ENCODE results near the gene HDDC2. TPM values are rescaled to one million over a fixed set of nuclear protein-coding genes. Genes with fewer than 3 reads are reported as not detected.

HDDC2 gene
- polyA plus RNA-seq, 1 donor from 2014 or later, result 80.4 TPM

DNA sequence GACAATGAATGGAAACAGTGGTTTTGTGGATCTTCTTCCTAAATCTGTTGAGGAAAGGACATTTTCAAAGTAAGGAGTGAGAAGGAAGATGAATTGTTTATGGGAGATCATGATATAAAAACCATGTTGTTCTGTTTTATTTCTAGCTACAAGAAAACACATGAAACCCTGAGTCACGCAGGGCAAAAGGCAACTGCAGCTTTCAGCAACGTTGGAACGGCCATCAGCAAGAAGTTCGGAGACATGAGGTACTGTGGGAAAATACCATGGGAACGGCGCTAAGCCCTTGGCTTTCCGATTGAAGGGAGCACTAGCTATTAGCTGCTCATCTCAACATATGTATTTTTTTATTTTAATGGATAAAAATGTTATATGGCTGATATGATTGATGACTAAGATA, 53.6 kb downstream of the HDDC2 start:
- Mint-ChIP-seq H3K4me1 (no peaks in the 10 kb centered on the region), H3K27me3 (peaks cover 8% of the 10 kb centered on the region), H3K27ac (no peak overlapping the region), H3K36me3 (no peaks in the 10 kb centered on the region), H3K4me3 (no peak overlapping the region), H3K9me3 (peaks cover under 1 to 2% (median under 1%) of the 10 kb centered on the region in 3 donors)

DNA sequence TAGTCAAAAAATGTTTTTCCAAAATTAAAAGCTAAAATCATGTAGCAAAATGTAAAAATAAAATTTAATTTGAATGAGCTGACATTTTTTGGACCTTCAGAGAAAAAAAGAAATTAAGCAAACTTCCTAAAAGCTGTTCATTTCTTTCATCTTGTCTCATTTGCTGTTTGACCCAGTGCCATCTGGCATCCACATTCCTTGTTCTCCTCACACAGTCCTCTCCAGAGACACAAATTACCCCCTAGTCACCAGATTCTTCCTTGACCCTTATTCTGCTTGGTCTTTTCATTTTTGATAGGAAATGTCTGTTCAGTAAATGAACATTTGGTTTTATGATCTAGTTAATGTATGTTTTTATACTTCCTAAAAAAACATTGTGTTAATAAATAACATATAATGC, 55.2 kb downstream of the HDDC2 start:
- Mint-ChIP-seq H3K4me1 (no peaks in the 10 kb centered on the region), H3K27ac (no peak overlapping the region), H3K4me3 (no peak overlapping the region), H3K36me3 (no peaks in the 10 kb centered on the region), H3K27me3 (peaks cover 8% of the 10 kb centered on the region), H3K9me3 (peaks cover 11 to 14% (median 12%) of the 10 kb centered on the region in 3 donors)

DNA sequence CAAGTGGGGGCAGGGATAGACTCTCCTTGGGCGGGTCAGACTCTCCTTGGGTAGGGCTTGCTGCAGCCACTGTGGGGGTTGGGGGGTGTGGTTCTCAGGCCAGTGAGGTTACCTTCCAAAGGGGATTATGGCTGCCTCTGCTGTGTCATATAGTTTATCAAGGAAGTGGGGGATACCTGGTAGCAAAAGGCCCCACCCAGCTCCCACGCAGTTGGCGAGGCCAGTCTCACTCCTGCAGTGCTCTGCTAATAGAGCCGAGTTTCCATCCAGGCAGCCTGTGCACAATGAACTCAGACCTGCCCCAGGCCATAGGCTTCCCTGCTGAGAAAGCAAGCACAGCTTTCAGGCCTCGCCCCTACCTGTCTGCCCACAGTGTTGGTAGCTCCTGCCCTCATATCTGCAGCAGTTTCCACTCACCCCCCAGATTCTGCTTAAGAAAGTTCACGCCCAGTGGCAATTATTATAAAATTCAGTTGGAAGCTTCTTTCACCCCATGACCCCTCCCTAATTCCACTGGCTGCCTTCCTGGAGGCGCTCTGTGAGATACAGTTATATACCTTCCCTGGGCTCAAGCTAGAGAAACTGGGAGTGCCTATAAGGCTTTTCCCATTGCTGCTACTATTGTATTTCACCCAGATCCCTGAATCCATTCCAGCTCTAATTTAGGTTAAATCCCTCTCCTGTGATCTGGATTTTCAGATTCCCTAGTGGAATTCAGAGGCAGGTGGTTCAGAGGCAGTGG, 56.1 kb downstream of the HDDC2 start:
- H3K4me1 Mint-ChIP-seq, result no peaks in the 10 kb centered on the region
- H3K36me3 Mint-ChIP-seq, result peaks cover 1% of the 10 kb centered on the region
- peak overlapping the region in 1 of 4 donors; percentile 50 for H3K4me3 Mint-ChIP-seq
- H3K9me3 Mint-ChIP-seq, result peaks cover 19 to 23% (median 19%) of the 10 kb centered on the region in 3 donors
- H3K27me3 Mint-ChIP-seq, result peaks cover 8% of the 10 kb centered on the region
- H3K27ac Mint-ChIP-seq, result no peak overlapping the region

- Mint-ChIP-seq H3K36me3 (peaks cover 2% of the 10 kb centered on the region), H3K4me3 (no peak overlapping the region), H3K27ac (no peak overlapping the region), H3K27me3 (peaks cover 8% of the 10 kb centered on the region), H3K4me1 (no peaks in the 10 kb centered on the region), H3K9me3 (peaks cover 20 to 25% (median 21%) of the 10 kb centered on the region in 3 donors)
These were observed 56.7 kb downstream of the HDDC2 start for GRCh38 chr6:125245109-125245508.

- Mint-ChIP-seq H3K27me3 (no peaks in the 10 kb centered on the region), H3K9me3 (peaks cover 19 to 26% (median 21%) of the 10 kb centered on the region in 3 donors)
These were observed 64.0 kb downstream of the HDDC2 start for GRCh38 chr6:125237764-125238163.

GRCh38 chr6:125236536-125237327, 65.0 kb downstream of the HDDC2 start:
- no peak overlapping the region for H3K27ac Mint-ChIP-seq
- peaks cover 2% of the 10 kb centered on the region for H3K36me3 Mint-ChIP-seq
- H3K9me3 Mint-ChIP-seq, result peaks cover 12 to 18% (median 14%) of the 10 kb centered on the region in 3 donors
- no peak overlapping the region for H3K4me3 Mint-ChIP-seq
- H3K27me3 Mint-ChIP-seq, result no peaks in the 10 kb centered on the region
- H3K4me1 Mint-ChIP-seq, result no peaks in the 10 kb centered on the region

More at GRCh38 chr6:125237764-125238163, 64.0 kb downstream of the HDDC2 start:
- Mint-ChIP-seq H3K4me3 (no peak overlapping the region), H3K4me1 (no peaks in the 10 kb centered on the region), H3K27ac (no peak overlapping the region), H3K36me3 (peaks cover 2% of the 10 kb centered on the region)

DNA sequence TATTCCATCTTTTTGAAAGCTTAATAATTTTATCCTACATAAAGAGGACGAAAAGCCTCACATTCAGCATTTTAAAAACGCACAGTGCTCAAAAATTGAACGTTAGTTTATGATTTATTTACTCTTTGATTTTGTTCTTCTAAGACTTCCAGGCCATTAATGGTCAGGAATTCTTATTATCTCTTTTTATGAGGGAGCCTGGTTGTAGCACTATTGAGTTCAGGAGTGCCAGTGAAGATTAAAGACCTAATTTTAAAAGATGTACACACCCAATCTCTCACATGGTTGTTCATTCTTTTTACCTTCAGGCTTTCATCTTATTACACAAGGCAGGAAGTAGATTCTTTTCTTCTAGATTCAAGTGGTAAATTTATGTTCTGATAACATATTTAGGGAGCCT, 68.6 kb downstream of the HDDC2 start:
- peaks cover 0 to 2% (median 0%) of the 10 kb centered on the region in 3 donors for H3K9me3 Mint-ChIP-seq
- H3K27ac Mint-ChIP-seq, result no peak overlapping the region
- no peaks in the 10 kb centered on the region for H3K27me3 Mint-ChIP-seq
- no peaks in the 10 kb centered on the region for H3K4me1 Mint-ChIP-seq
- H3K4me3 Mint-ChIP-seq, result no peak overlapping the region
- H3K36me3 Mint-ChIP-seq, result no peaks in the 10 kb centered on the region

DNA sequence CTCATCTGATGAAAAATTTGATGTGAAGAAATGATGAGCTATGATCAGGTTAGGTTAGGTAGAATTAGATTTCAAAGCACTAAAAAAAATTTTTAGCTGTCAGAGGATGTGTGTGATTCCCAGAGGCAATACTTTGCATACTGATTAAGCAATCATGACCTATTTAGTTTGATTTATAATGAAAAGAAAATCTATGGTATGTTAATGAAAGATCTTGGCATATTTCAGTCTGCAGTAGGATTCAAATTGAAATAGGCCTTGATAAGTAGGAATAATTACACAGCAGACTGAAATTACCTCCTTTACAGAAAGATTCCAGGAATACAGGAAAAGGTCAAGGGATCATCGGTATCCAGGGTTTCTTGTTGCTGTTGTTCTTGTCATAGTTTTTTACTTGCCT, 69.3 kb downstream of the HDDC2 start:
- H3K27ac Mint-ChIP-seq, result no peak overlapping the region
- no peak overlapping the region for H3K4me3 Mint-ChIP-seq
- H3K36me3 Mint-ChIP-seq, result no peaks in the 10 kb centered on the region
- peaks cover 0 to 2% (median 0%) of the 10 kb centered on the region in 3 donors for H3K9me3 Mint-ChIP-seq
- H3K27me3 Mint-ChIP-seq, result peaks cover 3% of the 10 kb centered on the region
- H3K4me1 Mint-ChIP-seq, result no peaks in the 10 kb centered on the region

DNA sequence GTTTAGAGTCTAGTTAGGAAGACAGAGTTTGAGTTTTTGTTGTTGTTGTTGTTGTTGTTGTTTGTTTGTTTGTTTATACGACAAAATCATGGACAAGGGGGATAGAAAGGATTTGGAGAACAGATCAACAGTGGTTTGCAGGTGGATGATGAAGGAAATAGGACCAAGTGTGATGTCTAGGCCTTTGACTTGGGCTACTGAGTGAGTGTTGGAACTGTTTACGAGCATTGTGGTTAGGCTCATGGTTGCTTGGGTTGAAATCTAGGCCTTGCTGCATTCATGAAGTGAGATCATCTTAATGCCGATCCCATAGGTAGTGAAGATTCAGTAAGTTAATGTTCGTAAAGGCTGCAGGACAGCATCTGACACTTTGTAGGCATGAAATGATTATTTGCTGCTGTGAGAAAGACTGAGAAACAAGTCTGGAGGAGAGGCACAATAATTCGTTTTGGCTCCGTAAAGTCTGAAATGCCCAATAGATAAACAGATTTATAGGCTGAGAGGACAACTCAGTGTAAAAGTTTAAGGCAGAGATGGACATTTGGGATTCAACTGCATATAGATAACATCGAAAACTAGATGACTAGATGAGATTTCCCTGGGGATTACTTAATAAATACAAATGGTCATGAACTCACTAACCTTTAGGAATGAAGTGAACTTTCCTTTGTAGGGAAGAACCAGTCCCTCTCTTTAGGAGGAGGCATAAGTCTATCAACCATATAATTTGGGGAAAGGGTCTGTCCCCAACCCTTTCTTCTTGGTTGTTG, 70.0 kb downstream of the HDDC2 start:
- Mint-ChIP-seq H3K36me3 (no peaks in the 10 kb centered on the region), H3K9me3 (peaks cover 0 to 2% (median 0%) of the 10 kb centered on the region in 3 donors)

GRCh38 chr6:125231133-125231532, 70.6 kb downstream of the HDDC2 start:
- no peak overlapping the region for H3K4me3 Mint-ChIP-seq
- no peaks in the 10 kb centered on the region for H3K4me1 Mint-ChIP-seq
- peaks cover 3% of the 10 kb centered on the region for H3K27me3 Mint-ChIP-seq
- H3K36me3 Mint-ChIP-seq, result no peaks in the 10 kb centered on the region
- peaks cover 0 to 2% (median 0%) of the 10 kb centered on the region in 3 donors for H3K9me3 Mint-ChIP-seq
- H3K27ac Mint-ChIP-seq, result no peak overlapping the region

More for the DNA sequence above, 70.0 kb downstream of the HDDC2 start:
- Mint-ChIP-seq H3K27ac (no peak overlapping the region), H3K4me3 (no peak overlapping the region), H3K27me3 (peaks cover 3% of the 10 kb centered on the region), H3K4me1 (no peaks in the 10 kb centered on the region)

GRCh38 chr6:125230674-125231073, 71.1 kb downstream of the HDDC2 start:
- peaks cover 3% of the 10 kb centered on the region for H3K27me3 Mint-ChIP-seq
- no peak overlapping the region for H3K27ac Mint-ChIP-seq
- no peaks in the 10 kb centered on the region for H3K36me3 Mint-ChIP-seq
- no peak overlapping the region for H3K4me3 Mint-ChIP-seq
- H3K9me3 Mint-ChIP-seq, result peaks cover 0 to 2% (median 0%) of the 10 kb centered on the region in 3 donors
- no peaks in the 10 kb centered on the region for H3K4me1 Mint-ChIP-seq

DNA sequence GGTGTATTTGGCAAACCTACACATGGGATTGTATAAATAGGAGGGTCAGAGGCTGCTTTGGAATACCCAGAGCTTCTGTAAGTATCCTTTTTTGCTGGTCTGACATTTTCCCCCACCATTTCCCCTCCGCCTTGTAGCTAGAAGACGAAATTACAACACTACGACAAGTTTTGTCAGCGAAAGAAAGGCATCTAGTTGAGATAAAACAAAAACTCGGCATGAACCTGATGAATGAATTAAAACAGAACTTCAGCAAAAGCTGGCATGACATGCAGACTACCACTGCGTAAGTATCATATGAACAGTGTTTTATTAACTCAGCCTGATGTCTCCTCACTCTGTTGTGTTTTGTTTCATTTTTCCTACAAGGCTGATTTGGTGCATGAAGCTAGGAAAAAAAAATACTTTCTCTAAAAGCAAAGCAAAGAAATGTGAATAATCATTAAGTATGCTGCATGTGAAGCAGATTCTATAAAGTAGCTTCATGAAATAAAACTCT, 72.7 kb downstream of the HDDC2 start:
- no peak overlapping the region for H3K4me3 Mint-ChIP-seq
- H3K36me3 Mint-ChIP-seq, result no peaks in the 10 kb centered on the region
- no peak overlapping the region for H3K27ac Mint-ChIP-seq
- H3K9me3 Mint-ChIP-seq, result peaks cover 0 to 2% (median 0%) of the 10 kb centered on the region in 3 donors
- H3K27me3 Mint-ChIP-seq, result peaks cover 3% of the 10 kb centered on the region
- H3K4me1 Mint-ChIP-seq, result no peaks in the 10 kb centered on the region

GRCh38 chr6:125227244-125227643, 74.5 kb downstream of the HDDC2 start:
- Mint-ChIP-seq H3K4me3 (no peak overlapping the region), H3K36me3 (no peaks in the 10 kb centered on the region), H3K9me3 (peaks cover 0 to 2% (median 0%) of the 10 kb centered on the region in 3 donors), H3K27me3 (peaks cover 3% of the 10 kb centered on the region), H3K27ac (no peak overlapping the region), H3K4me1 (no peaks in the 10 kb centered on the region)

Measured in IgD-negative memory B cell (primary cell).